ENCODE results near the gene SNRNP35. TPM values are rescaled to one million over a fixed set of nuclear protein-coding genes. Genes with fewer than 3 reads are reported as not detected.

SNRNP35 gene
- total and polyA plus RNA-seq, 3 donors from 2014 or later: 16.5 to 32.0 (median 31.7) TPM

GRCh38 chr12:123474485-123475245, 16.7 kb downstream of the SNRNP35 start:
- Histone ChIP-seq H3K4me3 (no peak overlapping the region), H3K27me3 (no peaks in the 10 kb centered on the region), H3K9me3 (no peaks in the 10 kb centered on the region), H3K27ac (no peak overlapping the region), H3K36me3 (ENCODE audit: low read depth, missing control alignments) (no peaks in the 10 kb centered on the region), H3K4me1 (peaks cover 6% of the 10 kb centered on the region)
- TF ChIP-seq CTCF (IDR thresholded peaks at IDR 0.05) (no peak), POLR2A (IDR thresholded peaks at IDR 0.05) (no peak)
- DNase-seq: no peak
- intact Hi-C loops (cut with DNase I; ENCODE audit: low total_unique reads): no loop called here
- 85 to 87% methylated on average over 13 of the region's 13 CpGs for WGBS, 2 donors

GRCh38 chr12:123475246-123475703, 17.3 kb downstream of the SNRNP35 start:
- H3K27me3 ChIP-seq: no peaks in the 10 kb centered on the region
- peaks cover 7% of the 10 kb centered on the region for H3K4me1 ChIP-seq
- no peak for DNase-seq
- H3K27ac ChIP-seq: no peak overlapping the region
- intact Hi-C loops (cut with DNase I; ENCODE audit: low total_unique reads): no loop called here
- TF ChIP-seq POLR2A (IDR thresholded peaks at IDR 0.05): no peak
- TF ChIP-seq CTCF (IDR thresholded peaks at IDR 0.05): no peak
- H3K36me3 ChIP-seq (ENCODE audit: low read depth, missing control alignments): no peaks in the 10 kb centered on the region
- WGBS, 2 donors: 86 to 87% methylated on average over 15 of the region's 15 CpGs
- no peak overlapping the region for H3K4me3 ChIP-seq
- H3K9me3 ChIP-seq: no peaks in the 10 kb centered on the region

- intact Hi-C loops (cut with DNase I; ENCODE audit: low total_unique reads): no loop called here
- no peak for TF ChIP-seq CTCF (IDR thresholded peaks at IDR 0.05)
- TF ChIP-seq POLR2A (IDR thresholded peaks at IDR 0.05): no peak
- Histone ChIP-seq H3K4me1 (peaks cover 7% of the 10 kb centered on the region), H3K9me3 (no peaks in the 10 kb centered on the region), H3K27me3 (no peaks in the 10 kb centered on the region), H3K4me3 (no peak overlapping the region), H3K27ac (no peak overlapping the region), H3K36me3 (ENCODE audit: low read depth, missing control alignments) (no peaks in the 10 kb centered on the region)
- 89 to 90% methylated on average over 11 of the region's 11 CpGs for WGBS, 2 donors
- no peak for DNase-seq
Observed at GRCh38 chr12:123478069-123478468, 20.1 kb downstream of the SNRNP35 start.

GRCh38 chr12:123478762-123479161, 20.8 kb downstream of the SNRNP35 start:
- no peaks in the 10 kb centered on the region for H3K36me3 ChIP-seq (ENCODE audit: low read depth, missing control alignments)
- intact Hi-C loops (cut with DNase I; ENCODE audit: low total_unique reads): no loop called here
- H3K27ac ChIP-seq: peak overlapping the region; percentile 65 to 79

More at GRCh38 chr12:123478762-123479161, 20.8 kb downstream of the SNRNP35 start:
- TF ChIP-seq CTCF (IDR thresholded peaks at IDR 0.05) (no peak), POLR2A (IDR thresholded peaks at IDR 0.05) (no peak)
- peak; percentile 73 for DNase-seq
- Histone ChIP-seq H3K4me3 (no peak overlapping the region), H3K27me3 (no peaks in the 10 kb centered on the region), H3K9me3 (no peaks in the 10 kb centered on the region), H3K4me1 (peaks cover 7% of the 10 kb centered on the region)
- 74 to 75% methylated on average over 9 to 10 of the region's 10 CpGs for WGBS, 2 donors

All from testis (tissue), 3 donors.